A549 treated with ZK216348 at 1 μM for 4 hours (cell line): ENCODE data around the gene FANCD2OS. TPM values are rescaled to one million over a fixed set of nuclear protein-coding genes. Genes with fewer than 3 reads are reported as not detected.

ENCODE experiments used
- total RNA-seq: library from RNA; stranded (reverse); fragments of 200-300 nt; extraction: Qiagen RNA extraction; gene quantifications from 5 replicates; pipeline ENCODE4 v1.2.3, GENCODE V29; 2022; ENCODE audit warnings: low read depth

Gene FANCD2OS, protein sequence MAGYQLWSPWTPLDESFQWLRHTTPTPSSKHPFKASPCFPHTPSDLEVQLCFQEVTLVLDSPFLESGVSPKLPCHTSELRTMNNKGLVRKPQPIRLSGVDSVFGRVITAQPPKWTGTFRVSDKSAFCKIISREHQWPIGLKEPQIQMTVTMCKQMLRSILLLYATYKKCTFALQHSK
- not detected in 5 replicates for total RNA-seq

DNA sequence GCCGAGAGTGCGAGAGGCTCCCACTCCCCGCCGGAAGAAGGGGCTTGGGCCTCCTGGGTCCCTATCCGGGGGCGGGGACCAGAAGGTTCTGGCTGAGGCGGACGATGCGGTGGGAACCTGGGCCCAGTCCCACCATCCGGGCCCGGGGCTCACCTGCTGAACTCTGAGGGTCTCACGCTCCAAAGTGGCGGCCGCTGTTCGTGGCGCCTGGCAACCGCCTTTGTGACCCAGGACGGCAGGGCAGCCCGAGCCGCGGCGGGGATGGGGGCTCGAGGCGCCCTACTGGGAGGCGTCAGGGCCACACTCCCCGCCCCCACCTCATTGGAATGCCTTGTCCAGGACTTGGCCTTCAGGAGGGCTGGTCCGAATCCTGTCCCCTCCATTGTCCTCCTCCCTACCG, at the start of gene FANCD2OS:
FANCD2OS (minus strand) TSS at position 165 of the 400 bp plus-strand sequence. CDS start 3,481 bp downstream, outside the sequence.

DNA sequence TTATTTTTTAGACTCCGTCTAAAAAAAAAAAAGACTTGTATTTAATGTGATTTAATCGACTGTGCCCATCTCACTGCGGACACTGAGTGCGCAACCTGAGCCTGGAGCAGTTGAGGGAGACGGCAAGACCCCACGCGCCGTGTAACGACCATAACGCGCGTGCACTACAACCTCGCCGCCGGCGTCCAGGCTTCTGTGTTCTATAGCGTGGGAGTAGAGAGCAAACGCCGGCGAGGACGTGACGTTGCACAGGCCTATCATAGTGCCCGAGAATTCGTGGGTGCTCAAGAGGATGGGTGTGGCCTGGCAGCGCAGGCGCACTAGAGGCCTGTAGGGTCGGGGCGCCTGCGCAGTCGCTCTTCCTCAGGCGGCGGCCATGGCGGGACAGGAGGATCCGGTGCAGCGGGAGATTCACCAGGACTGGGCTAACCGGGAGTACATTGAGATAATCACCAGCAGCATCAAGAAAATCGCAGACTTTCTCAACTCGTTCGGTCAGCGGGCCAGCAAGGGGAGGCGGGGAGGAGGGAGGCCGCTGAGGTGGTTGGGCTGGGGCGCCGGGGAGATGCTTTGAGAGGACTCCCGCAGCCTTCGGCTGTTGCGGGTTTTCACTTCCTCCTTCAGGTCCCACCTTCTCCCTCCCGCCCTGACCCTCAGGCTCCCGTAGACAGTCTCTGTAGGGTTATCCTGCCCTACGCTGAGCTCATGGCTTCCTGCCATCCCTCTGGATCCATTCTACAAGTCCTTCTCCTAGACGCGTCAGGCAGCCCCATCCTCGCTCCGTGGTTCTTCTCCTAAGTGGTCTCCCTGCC, 7.5 kb upstream of the FANCD2OS start, which contains the start of gene BRK1:
BRK1 (plus strand) TSS at position 350 of the 812 bp plus-strand sequence; CDS start at position 377, 27 bp downstream.

Other genes with a start within 250 kb of the FANCD2OS start
- gene CIDEC, start 228.0 kb downstream of the FANCD2OS start, total RNA-seq: 26.1 to 42.7 TPM (median 29.8 TPM) in 5 replicates
- 72.0 to 87.1 TPM (median 82.0 TPM) in 5 replicates for gene JAGN1, start 217.6 kb downstream of the FANCD2OS start, total RNA-seq
- 1.1 to 4.2 TPM (median 1.5 TPM) in 5 replicates for gene IL17RE, start 205.4 kb downstream of the FANCD2OS start, total RNA-seq
- 15.2 to 24.5 TPM (median 18.9 TPM) in 5 replicates for gene IL17RC, start 191.2 kb downstream of the FANCD2OS start, total RNA-seq
- 8.1 to 15.6 TPM (median 13.7 TPM) in 5 replicates for gene CRELD1, start 174.4 kb downstream of the FANCD2OS start, total RNA-seq
- 0.66 to 1.8 TPM (median 1.5 TPM) in 5 replicates for gene PRRT3, start 155.8 kb downstream of the FANCD2OS start, total RNA-seq
- gene EMC3, start 121.4 kb downstream of the FANCD2OS start, total RNA-seq: 109 to 129 TPM (median 119 TPM) in 5 replicates
- 18.3 to 24.5 TPM (median 19.5 TPM) in 5 replicates for gene FANCD2, start 81.8 kb downstream of the FANCD2OS start, total RNA-seq
- gene BRK1, start 7.4 kb upstream of the FANCD2OS start, total RNA-seq: 168 to 188 TPM (median 174 TPM) in 5 replicates
- gene VHL, start 33.5 kb upstream of the FANCD2OS start, total RNA-seq: 26.4 to 35.6 TPM (median 31.2 TPM) in 5 replicates
- 17.2 to 22.0 TPM (median 20.3 TPM) in 5 replicates for gene IRAK2, start 56.7 kb upstream of the FANCD2OS start, total RNA-seq
- 30.1 to 40.3 TPM (median 34.6 TPM) in 5 replicates for gene TATDN2, start 140.2 kb upstream of the FANCD2OS start, total RNA-seq
- gene GHRL, start 184.7 kb upstream of the FANCD2OS start, total RNA-seq: not detected in 5 replicates
- 173 to 218 TPM (median 203 TPM) in 5 replicates for gene SEC13, start 212.9 kb upstream of the FANCD2OS start, total RNA-seq